HepG2 (cell line): ENCODE measurements around the gene RFC1. TPM values are rescaled to one million over a fixed set of nuclear protein-coding genes. Genes with fewer than 3 reads are reported as not detected.

Source experiments
- CAMTA2 ChIP-seq: sonication (generic); formaldehyde crosslinking; IDR thresholded peaks from 2 replicates; pipeline ENCODE4 v1.4.0; 2020; ENCODE audit warnings: mild to moderate bottlenecking, missing genetic modification reagents, borderline replicate concordance
- ETS1 ChIP-seq: sonication (generic); formaldehyde crosslinking; IDR thresholded peaks from 2 replicates; pipeline ENCODE4 v1.4.0; 2020; ENCODE audit warnings: missing genetic modification reagents
- HMG20A ChIP-seq: IDR thresholded peaks from 2 replicates; pipeline ENCODE4 v1.6.1; 2016; ENCODE audit warnings: borderline replicate concordance
- NKX3-1 ChIP-seq: sonication (generic); formaldehyde crosslinking; IDR thresholded peaks from 2 replicates; pipeline ENCODE4 v1.5.0; 2020; ENCODE audit warnings: missing genetic modification reagents
- NONO ChIP-seq, 2 experiments: fragments of 450-650 bp in 1 of 2; sonication (generic) in 1 of 2; formaldehyde crosslinking in 1 of 2; IDR thresholded peaks in 1 of 2; conservative IDR thresholded peaks in 1 of 2; 2 replicates each; pipeline versions ENCODE4 v1.6.1 to v1.8.0; 2017 to 2022; ENCODE audit warnings: mild to moderate bottlenecking in 1 of 2, missing genetic modification reagents in 1 of 2, moderate library complexity in 1 of 2
- PAWR ChIP-seq: sonication (generic); formaldehyde crosslinking; IDR thresholded peaks from 2 replicates; pipeline ENCODE4 v1.4.0; 2020; ENCODE audit warnings: missing genetic modification reagents, mild to moderate bottlenecking, borderline replicate concordance
- SOX5 ChIP-seq: IDR thresholded peaks from 2 replicates; pipeline ENCODE4 v1.6.1; 2016; ENCODE audit warnings: borderline replicate concordance
- SP140L ChIP-seq: sonication (generic); formaldehyde crosslinking; IDR thresholded peaks from 2 replicates; pipeline ENCODE4 v1.4.0; 2020; ENCODE audit warnings: missing genetic modification reagents, borderline replicate concordance
- TRIM24 ChIP-seq: sonication (generic); formaldehyde crosslinking; IDR thresholded peaks from 2 replicates; pipeline ENCODE4 v1.8.0; 2022; ENCODE audit warnings: mild to moderate bottlenecking, missing genetic modification reagents
- ZFP36 ChIP-seq: fragments of 150-350 bp; IDR thresholded peaks from 2 replicates; pipeline ENCODE4 v1.6.1; 2018; ENCODE audit warnings: borderline replicate concordance, low read length, low read depth; ENCODE audit not compliant: partially characterized antibody
- ZMYM4 ChIP-seq: sonication (generic); formaldehyde crosslinking; IDR thresholded peaks from 2 replicates; pipeline ENCODE4 v1.8.1; 2023; ENCODE audit warnings: mild to moderate bottlenecking, missing genetic modification reagents
- ZNF296 ChIP-seq: sonication (generic); formaldehyde crosslinking; conservative IDR thresholded peaks from 2 replicates; pipeline ENCODE4 v1.5.0; 2020; ENCODE audit warnings: mild to moderate bottlenecking, missing genetic modification reagents
- ZNF674 ChIP-seq: sonication (generic); formaldehyde crosslinking; IDR thresholded peaks from 2 replicates; pipeline ENCODE4 v1.5.0; 2020; ENCODE audit warnings: low read depth, mild to moderate bottlenecking, missing genetic modification reagents
- ZNF687 ChIP-seq: sonication (generic); formaldehyde crosslinking; IDR thresholded peaks from 2 replicates; pipeline ENCODE4 v1.5.1; 2020; ENCODE audit warnings: mild to moderate bottlenecking, missing genetic modification reagents, moderate library complexity
- polyA plus RNA-seq, 8 experiments: library from polyadenylated mRNA; depleted of rRNA in 3 of 8; stranded (reverse) in 7 of 8; unstranded in 1 of 8; fragments of >200 nt; fragmentation: Illumina TruSeq in 4 of 8; extraction: Trizol in 4 of 8; gene quantifications; 2 replicates each; pipeline versions ENCODE4 v1.2.1 to v1.2.3, GENCODE V29; 2011 to 2016; ENCODE audit warnings: low read depth in 4 of 8, missing spikeins in 1 of 8, mixed read lengths in 1 of 8; ENCODE audit not compliant: insufficient read depth in 1 of 8
- total RNA-seq, 5 experiments: library from RNA; depleted of rRNA; stranded (reverse); fragments of >200 nt; fragmentation: Illumina TruSeq; extraction: Trizol; gene quantifications; 2 replicates each; pipeline ENCODE4 v1.2.3, GENCODE V29; 2016; ENCODE audit warnings: low read depth in 1 of 5
- TF ChIP-seq, protein P1 (sequence below): sonication (generic); formaldehyde crosslinking; IDR thresholded peaks from 2 replicates; pipeline ENCODE4 v1.4.0; 2020; ENCODE audit warnings: missing genetic modification reagents, borderline replicate concordance
- TF ChIP-seq, protein P2 (sequence below): sonication (generic); IDR thresholded peaks from 2 replicates; pipeline ENCODE4 v1.6.1; 2016; ENCODE audit warnings: low read depth, borderline replicate concordance

The RFC1 gene
- total and polyA plus RNA-seq, 2 of the 13 experiments (the other 11 are each of a cell fraction or from before 2014, with no cell fraction given) = 15.9 to 78.8 TPM

- TF ChIP-seq ETS1 (peak; percentile 93; the same call in 1 of the 2 replicates), NKX3-1 (CRISPR knock-in tag) (peak; percentile 99; the same call in 1 of the 2 replicates), SOX5 (CRISPR knock-in tag) (peak; percentile 79), HMG20A (no peak), PAWR (CRISPR knock-in tag) (0 out of 2 replicates have a peak, but pooled peaks have one; percentile 73), ZNF674 (no peak; the same call in 1 of the 2 replicates), ZNF296 (CRISPR knock-in tag) (no peak; the same call in 1 of the 2 replicates), NONO (IDR thresholded peaks at IDR 0.05) (no peak), NONO (CRISPR knock-in tag; conservative IDR thresholded peaks at IDR 0.05) (peak; percentile 82), CAMTA2 (CRISPR knock-in tag) (0 out of 2 replicates have a peak, but pooled peaks have one; percentile 53), ZMYM4 (peak; percentile 98), ZNF687 (peak; percentile 100), SP140L (CRISPR knock-in tag) (no peak), ZFP36 (no peak), TRIM24 (CRISPR knock-in tag) (no peak)
- TF ChIP-seq, protein P1, sequence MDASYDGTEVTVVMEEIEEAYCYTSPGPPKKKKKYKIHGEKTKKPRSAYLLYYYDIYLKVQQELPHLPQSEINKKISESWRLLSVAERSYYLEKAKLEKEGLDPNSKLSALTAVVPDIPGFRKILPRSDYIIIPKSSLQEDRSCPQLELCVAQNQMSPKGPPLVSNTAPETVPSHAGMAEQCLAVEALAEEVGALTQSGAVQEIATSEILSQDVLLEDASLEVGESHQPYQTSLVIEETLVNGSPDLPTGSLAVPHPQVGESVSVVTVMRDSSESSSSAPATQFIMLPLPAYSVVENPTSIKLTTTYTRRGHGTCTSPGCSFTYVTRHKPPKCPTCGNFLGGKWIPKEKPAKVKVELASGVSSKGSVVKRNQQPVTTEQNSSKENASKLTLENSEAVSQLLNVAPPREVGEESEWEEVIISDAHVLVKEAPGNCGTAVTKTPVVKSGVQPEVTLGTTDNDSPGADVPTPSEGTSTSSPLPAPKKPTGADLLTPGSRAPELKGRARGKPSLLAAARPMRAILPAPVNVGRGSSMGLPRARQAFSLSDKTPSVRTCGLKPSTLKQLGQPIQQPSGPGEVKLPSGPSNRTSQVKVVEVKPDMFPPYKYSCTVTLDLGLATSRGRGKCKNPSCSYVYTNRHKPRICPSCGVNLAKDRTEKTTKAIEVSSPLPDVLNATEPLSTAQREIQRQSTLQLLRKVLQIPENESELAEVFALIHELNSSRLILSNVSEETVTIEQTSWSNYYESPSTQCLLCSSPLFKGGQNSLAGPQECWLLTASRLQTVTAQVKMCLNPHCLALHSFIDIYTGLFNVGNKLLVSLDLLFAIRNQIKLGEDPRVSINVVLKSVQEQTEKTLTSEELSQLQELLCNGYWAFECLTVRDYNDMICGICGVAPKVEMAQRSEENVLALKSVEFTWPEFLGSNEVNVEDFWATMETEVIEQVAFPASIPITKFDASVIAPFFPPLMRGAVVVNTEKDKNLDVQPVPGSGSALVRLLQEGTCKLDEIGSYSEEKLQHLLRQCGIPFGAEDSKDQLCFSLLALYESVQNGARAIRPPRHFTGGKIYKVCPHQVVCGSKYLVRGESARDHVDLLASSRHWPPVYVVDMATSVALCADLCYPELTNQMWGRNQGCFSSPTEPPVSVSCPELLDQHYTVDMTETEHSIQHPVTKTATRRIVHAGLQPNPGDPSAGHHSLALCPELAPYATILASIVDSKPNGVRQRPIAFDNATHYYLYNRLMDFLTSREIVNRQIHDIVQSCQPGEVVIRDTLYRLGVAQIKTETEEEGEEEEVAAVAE = no peak
- TF ChIP-seq, protein P2, sequence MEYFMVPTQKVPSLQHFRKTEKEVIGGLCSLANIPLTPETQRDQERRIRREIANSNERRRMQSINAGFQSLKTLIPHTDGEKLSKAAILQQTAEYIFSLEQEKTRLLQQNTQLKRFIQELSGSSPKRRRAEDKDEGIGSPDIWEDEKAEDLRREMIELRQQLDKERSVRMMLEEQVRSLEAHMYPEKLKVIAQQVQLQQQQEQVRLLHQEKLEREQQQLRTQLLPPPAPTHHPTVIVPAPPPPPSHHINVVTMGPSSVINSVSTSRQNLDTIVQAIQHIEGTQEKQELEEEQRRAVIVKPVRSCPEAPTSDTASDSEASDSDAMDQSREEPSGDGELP = peak; percentile 67; the same call in 1 of the 2 replicates
Measured at GRCh38 chr4:39365830-39366771, at the start of gene RFC1 (continued).
